ENCODE measurements around the gene IL3RA. TPM values are rescaled to one million over a fixed set of nuclear protein-coding genes. Genes with fewer than 3 reads are reported as not detected.

IL3RA gene
- total and polyA plus RNA-seq, 2 of the 8 experiments (the other 6 are each of a cell fraction or from before 2014, with no cell fraction given), result 0.11 TPM; not detected in 1

- Histone ChIP-seq H4K5ac (ENCODE audit: insufficient read length, low read depth, low read length) (no peak overlapping the region), H3K23me2 (ENCODE audit: low read depth, low read length) (no peaks in the 10 kb centered on the region), H2AK5ac (ENCODE audit: low read depth, low read length) (no peak overlapping the region), H3K56ac (replicated peaks; ENCODE audit: insufficient read length, low read depth, low read length) (no peak overlapping the region), H3K4me3 (ENCODE audit: extremely low read depth in 1 of 4, insufficient read depth in 2 of 4, low read depth in 3 of 4, low read length in 4 of 4) (no peak overlapping the region), H3K27ac (ENCODE audit: low read depth, low read length) (no peak overlapping the region), H3K79me2 (ENCODE audit: control insufficient read depth in 1 of 2, insufficient read depth in 2 of 2, low read length in 2 of 2) (no peaks in the 10 kb centered on the region), H2BK5ac (ENCODE audit: low read depth, low read length) (no peak overlapping the region), H3K18ac (ENCODE audit: extremely low read depth, low read length) (no peak overlapping the region), H3K9ac (replicated peaks in 1 of 4; ENCODE audit: extremely low read depth in 1 of 4, low read depth in 3 of 4, low read length in 3 of 4) (no peak overlapping the region), H3K14ac (ENCODE audit: insufficient read length) (no peak overlapping the region), H3K4me1 (replicated peaks in 1 of 4; ENCODE audit: control insufficient read depth in 3 of 4, insufficient read depth in 4 of 4, low read length in 3 of 4) (no peaks in the 10 kb centered on the region), H4K20me1 (replicated peaks in 1 of 2; ENCODE audit: control insufficient read depth in 1 of 2, insufficient read depth in 2 of 2, low read length in 2 of 2) (no peaks in the 10 kb centered on the region), H4K91ac (replicated peaks; ENCODE audit: insufficient read length, low read length) (no peak overlapping the region), H2BK12ac (ENCODE audit: low read depth, low read length) (no peak overlapping the region), H2BK20ac (ENCODE audit: low read length) (no peak overlapping the region), H3K36me3 (ENCODE audit: control insufficient read depth in 2 of 4, insufficient read depth in 4 of 4, low read length in 3 of 4) (no peaks in the 10 kb centered on the region), H3K4ac (replicated peaks; ENCODE audit: insufficient read length, low read depth, low read length) (no peak overlapping the region), H2BK15ac (ENCODE audit: low read length) (no peak overlapping the region), H3K27me3 (replicated peaks in 1 of 4; ENCODE audit: control insufficient read depth in 3 of 4, extremely low read depth in 1 of 4, insufficient read depth in 3 of 4, low read length in 3 of 4) (no peaks in the 10 kb centered on the region), H3K23ac (ENCODE audit: insufficient read length) (no peak overlapping the region), H4K8ac (ENCODE audit: extremely low read depth, insufficient read depth, low read length) (no peak overlapping the region), H3K4me2 (ENCODE audit: insufficient read depth in 1 of 2, low read depth in 2 of 2, low read length in 2 of 2) (no peak overlapping the region), H3K79me1 (ENCODE audit: low read depth, low read length) (no peaks in the 10 kb centered on the region), H2BK120ac (replicated peaks; ENCODE audit: low read depth, low read length) (no peak overlapping the region), H2AFZ (ENCODE audit: low read length) (no peak overlapping the region), H3K9me3 (ENCODE audit: insufficient read depth in 2 of 2, low read depth in 1 of 2, low read length in 1 of 2) (no peaks in the 10 kb centered on the region)
- 87% methylated on average over 7 of the region's 7 CpGs; no CpG with 5 or more reads in 1 of the 2 experiments for WGBS, 2 experiments (ENCODE audit: extremely low coverage in 1 of 2, insufficient coverage in 1 of 2, insufficient read length in 1 of 2, insufficient replicate concordance in 2 of 2, low coverage in 1 of 2, low lambda C conversion rate in 2 of 2, missing lambda C conversion rate in 1 of 2)
- DNase-seq (ENCODE audit: low read depth in 1 of 2, low spot score in 2 of 2) (no peak), FAIRE-seq (no peak)
- POLR2A ChIA-PET (ENCODE audit: partially characterized antibody), result no interaction called here
- CTCF ChIA-PET (ENCODE audit: partially characterized antibody), result no interaction called here
- TF ChIP-seq ASH2L (IDR thresholded peaks at IDR 0.05; ENCODE audit: low read length), result no peak
- TF ChIP-seq HDAC6 (IDR thresholded peaks at IDR 0.05; ENCODE audit: low read depth, low read length), result no peak
- TF ChIP-seq RBBP5 (IDR thresholded peaks at IDR 0.05; ENCODE audit: borderline replicate concordance, low read depth, low read length), result no peak
- no peak for TF ChIP-seq JUN (IDR thresholded peaks at IDR 0.05; ENCODE audit: low read depth, low read length)
- no peak for TF ChIP-seq SP4 (IDR thresholded peaks at IDR 0.05; ENCODE audit: low read length)
- no peak for TF ChIP-seq SRF (IDR thresholded peaks at IDR 0.05; ENCODE audit: low read depth, low read length)
- TF ChIP-seq KDM5A (IDR thresholded peaks at IDR 0.05; ENCODE audit: low read length), result no peak
- TF ChIP-seq TAF1 (IDR thresholded peaks at IDR 0.05; ENCODE audit: low read depth, low read length), result no peak
- TF ChIP-seq RFX5 (IDR thresholded peaks at IDR 0.05; ENCODE audit: borderline replicate concordance, low read depth, low read length), result no peak
- no peak for TF ChIP-seq SP2 (IDR thresholded peaks at IDR 0.05; ENCODE audit: low read length)
- TF ChIP-seq NRF1 (IDR thresholded peaks at IDR 0.05; ENCODE audit: low read depth, low read length), result no peak
- no peak for TF ChIP-seq BACH1 (IDR thresholded peaks at IDR 0.05; ENCODE audit: low read length)
- no peak for TF ChIP-seq TAF7 (optimal IDR thresholded peaks at IDR 0.05; ENCODE audit: borderline replicate concordance, low read depth, low read length)
- TF ChIP-seq CEBPB (IDR thresholded peaks at IDR 0.05; ENCODE audit: low read depth, low read length), result no peak
- no peak for TF ChIP-seq USF2 (IDR thresholded peaks at IDR 0.05; ENCODE audit: low read length)
- TF ChIP-seq MAX (IDR thresholded peaks at IDR 0.05), result no peak
Observed at GRCh38 chrX:1313788-1314187, 22.8 kb upstream of the IL3RA start.

Data from H1 (cell line).